ENCODE data around the gene PLEKHD1.

GRCh38 chr14:69480136-69480535 lies 4.4 kb upstream of the PLEKHD1 start:
- no peak for TF ChIP-seq GTF3C2 (IDR thresholded peaks at IDR 0.05; ENCODE audit: borderline replicate concordance, extremely low read depth, insufficient read length)
- TF ChIP-seq POLR2AphosphoS2 (IDR thresholded peaks at IDR 0.05; ENCODE audit: low read length): no peak
- TF ChIP-seq POLR2AphosphoS5 (IDR thresholded peaks at IDR 0.05; ENCODE audit: control insufficient read depth, insufficient read depth, low read depth, low read length): no peak
- no peak for TF ChIP-seq FOXK2 (conservative IDR thresholded peaks at IDR 0.05 in 1 of 2, IDR thresholded peaks at IDR 0.05 in 1 of 2; ENCODE audit: low read depth in 2 of 2)
- no peak for TF ChIP-seq FOXJ2 (tag; IDR thresholded peaks at IDR 0.05)
- no peak for TF ChIP-seq SIRT6 (IDR thresholded peaks at IDR 0.05; ENCODE audit: low read depth, low read length)
- no peak for TF ChIP-seq ZNF764 (CRISPR knock-in tag; IDR thresholded peaks at IDR 0.05; ENCODE audit: low read depth)
- TF ChIP-seq SMAD4 (CRISPR knock-in tag; conservative IDR thresholded peaks at IDR 0.05): no peak
- no peak for TF ChIP-seq ZNF717 (CRISPR knock-in tag; IDR thresholded peaks at IDR 0.05)
- TF ChIP-seq BHLHE40 (IDR thresholded peaks at IDR 0.05; ENCODE audit: low read length): no peak
- TF ChIP-seq LEF1 (IDR thresholded peaks at IDR 0.05): no peak
- TF ChIP-seq ZNF668 (CRISPR knock-in tag; IDR thresholded peaks at IDR 0.05): no peak
- TF ChIP-seq TEAD1 (CRISPR knock-in tag; IDR thresholded peaks at IDR 0.05): no peak
- no peak for TF ChIP-seq YY1 (IDR thresholded peaks at IDR 0.05; ENCODE audit: borderline replicate concordance in 1 of 3, control insufficient read depth in 1 of 3, extremely low read depth in 1 of 3, insufficient read depth in 3 of 3, insufficient read length in 1 of 3, insufficient replicate concordance in 2 of 3, low read depth in 1 of 3, low read length in 2 of 3)

Measured in K562 (cell line).